ENCODE measurements around the gene KIRREL3.

DNA sequence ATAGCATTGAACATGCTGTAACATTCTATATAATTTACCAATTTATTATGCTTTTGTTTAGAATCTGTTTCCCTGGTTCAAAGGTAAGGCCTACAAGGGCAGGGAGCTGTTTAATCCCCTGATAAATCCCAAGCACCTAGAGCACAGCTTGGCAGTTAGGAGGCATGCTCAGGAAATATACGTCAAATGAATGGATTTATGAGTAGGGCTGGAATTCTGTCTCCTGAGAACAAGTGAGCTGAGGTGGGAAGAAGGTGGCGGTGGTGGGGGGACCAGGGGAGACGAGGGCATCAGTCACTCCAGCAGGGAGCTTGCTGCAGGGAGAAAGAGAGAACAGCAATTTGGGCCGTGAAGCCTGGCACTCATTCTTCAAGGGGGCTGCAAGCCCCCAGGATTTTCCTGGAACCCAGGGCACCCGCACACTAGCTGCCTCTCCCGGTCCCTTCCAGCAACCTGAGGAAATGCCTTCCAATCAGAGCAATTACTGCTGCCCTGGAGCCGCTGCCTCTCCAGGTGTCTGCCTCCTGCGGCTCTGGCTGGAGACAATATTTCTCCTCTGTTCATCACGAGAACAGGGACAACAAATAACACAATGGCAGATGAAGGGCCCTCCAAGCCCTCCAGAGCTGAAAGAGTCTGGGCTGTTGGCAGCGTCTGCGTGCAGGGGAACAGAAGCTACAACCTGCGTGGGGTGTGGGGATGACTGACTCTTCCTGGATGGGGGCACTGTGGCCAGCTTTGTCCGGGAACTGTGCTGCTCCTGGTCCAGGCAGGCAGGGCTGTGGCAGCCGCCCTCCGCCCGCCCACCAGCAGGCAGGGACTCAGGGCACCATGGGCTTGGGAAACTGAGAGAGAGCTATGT, 411.7 kb downstream of the KIRREL3 start:
- TF ChIP-seq, protein P1, sequence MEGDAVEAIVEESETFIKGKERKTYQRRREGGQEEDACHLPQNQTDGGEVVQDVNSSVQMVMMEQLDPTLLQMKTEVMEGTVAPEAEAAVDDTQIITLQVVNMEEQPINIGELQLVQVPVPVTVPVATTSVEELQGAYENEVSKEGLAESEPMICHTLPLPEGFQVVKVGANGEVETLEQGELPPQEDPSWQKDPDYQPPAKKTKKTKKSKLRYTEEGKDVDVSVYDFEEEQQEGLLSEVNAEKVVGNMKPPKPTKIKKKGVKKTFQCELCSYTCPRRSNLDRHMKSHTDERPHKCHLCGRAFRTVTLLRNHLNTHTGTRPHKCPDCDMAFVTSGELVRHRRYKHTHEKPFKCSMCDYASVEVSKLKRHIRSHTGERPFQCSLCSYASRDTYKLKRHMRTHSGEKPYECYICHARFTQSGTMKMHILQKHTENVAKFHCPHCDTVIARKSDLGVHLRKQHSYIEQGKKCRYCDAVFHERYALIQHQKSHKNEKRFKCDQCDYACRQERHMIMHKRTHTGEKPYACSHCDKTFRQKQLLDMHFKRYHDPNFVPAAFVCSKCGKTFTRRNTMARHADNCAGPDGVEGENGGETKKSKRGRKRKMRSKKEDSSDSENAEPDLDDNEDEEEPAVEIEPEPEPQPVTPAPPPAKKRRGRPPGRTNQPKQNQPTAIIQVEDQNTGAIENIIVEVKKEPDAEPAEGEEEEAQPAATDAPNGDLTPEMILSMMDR (conservative IDR thresholded peaks at IDR 0.05; ENCODE audit: low read depth, low read length), result no peak
- TF ChIP-seq EZH2 (IDR thresholded peaks at IDR 0.05; ENCODE audit: low read length, unreplicated experiment) (no peak), EZH2phosphoT487 (IDR thresholded peaks at IDR 0.05; ENCODE audit: borderline replicate concordance, low read length) (no peak)

Measured in PC-3 (cell line).